GM12878 (cell line): Measurements from ENCODE around the gene NUDT16L1. TPM values are rescaled to one million over a fixed set of nuclear protein-coding genes. Genes with fewer than 3 reads are reported as not detected.

Source experiments
- ATAC-seq: fragments of 200-7000 bp; cut with Tn5 transposase; 3 replicates; pipeline ENCODE4 v1.9.1; 2020; ENCODE audit warnings: mild to moderate bottlenecking, moderate library complexity
- BruUV-seq: library from RNA; stranded (reverse); fragments of 400-500 nt; replicated peaks from 2 replicates; lab custom pipeline; 2021; lab: Mats Ljungman, UMichigan
- CTCF ChIA-PET: fragments of 300-600 bp; sonication (Branson Sonifier 250); formaldehyde crosslinking; extraction: SDS; loops from one replicate; lab custom pipeline; 2021; ENCODE audit warnings: inconsistent platforms; lab: Yijun Ruan, JAX
- POLR2A ChIA-PET: fragments of 350-600 bp; formaldehyde crosslinking; extraction: SDS; loops from one replicate; lab custom pipeline; 2021; ENCODE audit warnings: inconsistent platforms; lab: Charles Lee
- RAD21 ChIA-PET: fragments of 300-600 bp; sonication (Branson Sonifier 250); formaldehyde crosslinking; loops from one replicate; lab custom pipeline; 2023; ENCODE audit warnings: antibody characterized with exemption; ENCODE audit not compliant: unreplicated experiment; lab: Charles Lee
- SMC1A ChIA-PET: fragments of 300-600 bp; sonication (Branson Sonifier 250); formaldehyde crosslinking; loops from one replicate; lab custom pipeline; 2023; ENCODE audit not compliant: unreplicated experiment, uncharacterized antibody; lab: Charles Lee
- DNase-seq: peaks from one replicate; pipeline ENCODE4 v3.0.0-alpha.2; 2011; ENCODE audit warnings: low read depth, low spot score
- FAIRE-seq: peaks from 3 replicates; lab custom pipeline; 2011; peaks lifted over from hg19 to GRCh38; lab: Jason Lieb, UNC
- H2AFZ ChIP-seq: 2 replicates; pipeline ENCODE4 v1.6.0; 2011; ENCODE audit warnings: low read depth, low read length, control low read depth; ENCODE audit not compliant: control insufficient read depth
- H3K27ac ChIP-seq: 2 replicates; pipeline ENCODE4 v1.5.1; 2011; ENCODE audit warnings: control low read depth; ENCODE audit not compliant: control insufficient read depth, insufficient read depth
- H3K27me3 ChIP-seq, 2 experiments: replicated peaks in 1 of 2; 2 replicates each; pipeline versions ENCODE4 v1.6.0 to v1.6.1; 2011; ENCODE audit warnings: low read length in 1 of 2; ENCODE audit not compliant: control insufficient read depth in 2 of 2, insufficient read depth in 2 of 2
- H3K36me3 ChIP-seq, 2 experiments: 2 replicates each; pipeline ENCODE4 v1.5.1; 2011; ENCODE audit warnings: low read length in 1 of 2; ENCODE audit not compliant: control insufficient read depth in 2 of 2, insufficient read depth in 2 of 2
- H3K4me1 ChIP-seq: 2 replicates; pipeline ENCODE4 v1.6.1; 2011; ENCODE audit warnings: mild to moderate bottlenecking, low read length, moderate library complexity, mixed read lengths; ENCODE audit not compliant: control insufficient read depth, insufficient read depth
- H3K4me2 ChIP-seq: 2 replicates; pipeline ENCODE4 v1.6.0; 2011; ENCODE audit warnings: control low read depth; ENCODE audit not compliant: control insufficient read depth, insufficient read depth
- H3K4me3 ChIP-seq: fragments of 200-600 bp; sonication (generic); 2 replicates; pipeline ENCODE4 v1.5.1; 2016
- H3K79me2 ChIP-seq: 2 replicates; pipeline ENCODE4 v1.6.0; 2011; ENCODE audit warnings: low read length; ENCODE audit not compliant: control insufficient read depth, insufficient read depth
- H3K9ac ChIP-seq: 2 replicates; pipeline ENCODE4 v1.8.0; 2011; ENCODE audit warnings: low read length, control low read depth, mixed read lengths; ENCODE audit not compliant: control insufficient read depth, insufficient read depth
- H3K9me3 ChIP-seq: replicated peaks from 3 replicates; pipeline ENCODE4 v1.5.1; 2011; ENCODE audit warnings: mild to moderate bottlenecking, low read length; ENCODE audit not compliant: control insufficient read depth, insufficient read depth
- H4K20me1 ChIP-seq: 2 replicates; pipeline ENCODE4 v1.6.0; 2011; ENCODE audit not compliant: control insufficient read depth, insufficient read depth
- BACH1 ChIP-seq: fragments of 450-650 bp; IDR thresholded peaks from 2 replicates; pipeline ENCODE4 v1.6.1; 2017; ENCODE audit warnings: mild to moderate bottlenecking, borderline replicate concordance
- BCL11A ChIP-seq: IDR thresholded peaks from 2 replicates; pipeline ENCODE4 v1.6.1; 2011; ENCODE audit warnings: low read depth, low read length
- BRCA1 ChIP-seq: IDR thresholded peaks from 2 replicates; pipeline ENCODE4 v1.6.1; 2011; ENCODE audit warnings: low read depth, low read length, improper control_type of control experiment
- HCFC1 ChIP-seq: fragments of 150-350 bp; IDR thresholded peaks from 2 replicates; pipeline ENCODE4 v1.6.1; 2014; ENCODE audit warnings: low read length
- MEF2B ChIP-seq: fragments of 450-650 bp; IDR thresholded peaks from 2 replicates; pipeline ENCODE4 v1.6.1; 2018; ENCODE audit warnings: mild to moderate bottlenecking, moderate library complexity; ENCODE audit not compliant: partially characterized antibody, poor library complexity, severe bottlenecking
- MXI1 ChIP-seq: fragments of 150-350 bp; IDR thresholded peaks from 2 replicates; pipeline ENCODE4 v1.6.1; 2011; ENCODE audit warnings: low read depth, mild to moderate bottlenecking, inconsistent platforms, low read length, improper control_type of control experiment
- MYC ChIP-seq: IDR thresholded peaks from 2 replicates; pipeline ENCODE4 v1.6.1; 2011; ENCODE audit warnings: mild to moderate bottlenecking, low read length, moderate library complexity, inconsistent platforms; ENCODE audit not compliant: insufficient read depth, insufficient replicate concordance, insufficient read length, severe bottlenecking
- NFYB ChIP-seq: IDR thresholded peaks from 2 replicates; pipeline ENCODE4 v1.6.1; 2011; ENCODE audit warnings: low read depth, mild to moderate bottlenecking, low read length, improper control_type of control experiment, moderate library complexity; ENCODE audit not compliant: insufficient read depth
- SMC3 ChIP-seq: IDR thresholded peaks from 2 replicates; pipeline ENCODE4 v1.6.1; 2011; ENCODE audit warnings: low read length, improper control_type of control experiment, borderline replicate concordance
- SREBF1 ChIP-seq: IDR thresholded peaks from 2 replicates; pipeline ENCODE4 v1.6.1; 2012; ENCODE audit warnings: mild to moderate bottlenecking, low read length
- YBX1 ChIP-seq: fragments of 450-650 bp; IDR thresholded peaks from 2 replicates; pipeline ENCODE4 v1.6.1; 2016; ENCODE audit warnings: antibody characterized with exemption
- ZNF207 ChIP-seq: fragments of 450-650 bp; IDR thresholded peaks from 2 replicates; pipeline ENCODE4 v1.6.1; 2014; ENCODE audit warnings: antibody characterized with exemption, mild to moderate bottlenecking, borderline replicate concordance
- ZNF217 ChIP-seq: fragments of 450-650 bp; IDR thresholded peaks from 2 replicates; pipeline ENCODE4 v1.6.1; 2017; ENCODE audit warnings: antibody characterized with exemption, mild to moderate bottlenecking
- ZNF24 ChIP-seq: fragments of 450-650 bp; IDR thresholded peaks from 2 replicates; pipeline ENCODE4 v1.6.1; 2017; ENCODE audit warnings: antibody characterized with exemption, mild to moderate bottlenecking
- ZZZ3 ChIP-seq: IDR thresholded peaks from 2 replicates; pipeline ENCODE4 v1.6.1; 2011; ENCODE audit warnings: low read depth; ENCODE audit not compliant: control insufficient read depth, insufficient read length
- WGBS: methylation state at CpG from one replicate; pipeline ENCODE4 v1.1.6; 2016; ENCODE audit warnings: low lambda C conversion rate; ENCODE audit not compliant: insufficient replicate concordance, insufficient coverage; ENCODE audit errors: missing lambda C conversion rate; 5-methylcytosine and 5-hydroxymethylcytosine counted together
- in situ Hi-C: fragments of 300-500 bp; cut with MboI; formaldehyde crosslinking; loops from 9 replicates; pipeline ENCODE4 v1.14.3; 2018; ENCODE audit warnings: mixed read lengths
- intact Hi-C: fragments of 100-400 bp; cut with micrococcal nuclease; formaldehyde crosslinking; loops from one replicate; pipeline ENCODE4 v1.14.2; 2022; ENCODE audit not compliant: unreplicated experiment
- polyA plus RNA-seq, 11 experiments: library from polyadenylated mRNA; depleted of rRNA in 4 of 11; unstranded in 6 of 11; stranded (reverse) in 5 of 11; fragments of >200 nt; fragmentation: Nextera tagmentation in 4 of 11; fragmentation: Illumina TruSeq in 1 of 11; extraction: Ambion mirVana in 4 of 11; extraction: Trizol in 1 of 11; gene quantifications; 1 replicate in 1 of 11; 2 replicates in 10 of 11; pipeline versions ENCODE4 v1.2.1 to v1.2.3, GENCODE V29; 2011 to 2016; ENCODE audit warnings: inconsistent platforms in 2 of 11, missing spikeins in 2 of 11, low read depth in 1 of 11
- total RNA-seq, 4 experiments: library from RNA; depleted of rRNA in 3 of 4; stranded (reverse); fragments of >200 nt in 3 of 4; fragmentation: Illumina TruSeq in 1 of 4; extraction: Trizol in 1 of 4; gene quantifications; 2 replicates each; pipeline versions ENCODE4 v1.2.1 to v1.2.3, GENCODE V29; 2013 to 2021
- TF ChIP-seq, protein P1 (sequence below): IDR thresholded peaks from 2 replicates; pipeline ENCODE4 v1.6.1; 2011; ENCODE audit warnings: mild to moderate bottlenecking, low read depth, low read length, moderate library complexity; ENCODE audit not compliant: insufficient replicate concordance
- TF ChIP-seq, protein P2 (sequence below): IDR thresholded peaks from 2 replicates; pipeline ENCODE4 v1.6.1; 2012; ENCODE audit warnings: low read length, inconsistent platforms
- TF ChIP-seq, protein P3 (sequence below): fragments of 450-650 bp; IDR thresholded peaks from 2 replicates; pipeline ENCODE4 v1.6.1; 2018; ENCODE audit warnings: mild to moderate bottlenecking, low read depth, moderate library complexity; ENCODE audit not compliant: partially characterized antibody
- TF ChIP-seq, protein P4 (sequence below): IDR thresholded peaks from 2 replicates; pipeline ENCODE4 v1.6.1; 2011; ENCODE audit warnings: low read depth, low read length, improper control_type of control experiment, borderline replicate concordance

NUDT16L1 gene
- total and polyA plus RNA-seq, 10 of the 15 experiments (the other 5 are each of a cell fraction or from before 2014, with no cell fraction given) = 1.4 to 77.7 (median 28.9) TPM

DNA sequence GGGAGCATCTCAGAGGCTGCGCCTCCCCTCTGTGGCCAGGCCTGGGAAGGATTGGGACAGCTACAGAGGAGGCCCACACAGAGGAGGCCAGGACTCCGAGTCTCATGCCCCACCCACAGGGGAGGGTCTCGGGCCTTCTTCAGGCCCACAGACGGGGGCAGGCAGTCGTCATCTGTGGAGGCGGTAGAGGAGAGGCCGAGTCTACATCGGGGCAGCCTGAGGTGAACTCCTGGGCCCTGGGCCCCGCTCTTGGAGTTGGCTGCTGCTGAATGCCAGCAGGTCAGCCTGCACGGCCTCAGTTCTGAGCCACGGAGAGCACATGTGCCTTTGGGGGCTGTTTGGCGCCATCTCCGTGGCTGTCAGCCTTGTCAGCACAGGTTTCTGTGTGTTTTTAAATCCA is 8.1 kb upstream of the NUDT16L1 start:
- RAD21 ChIA-PET = no interaction called here
- POLR2A ChIA-PET = no interaction called here
- H3K4me2 ChIP-seq = no peak overlapping the region
- H3K27ac ChIP-seq = no peak overlapping the region
- ATAC-seq = no peak
- in situ Hi-C loops (no loop called here), intact Hi-C loops (no loop called here)
- no TSS peak for BruUV-seq
- SMC1A ChIA-PET = no interaction called here
- H4K20me1 ChIP-seq = no peaks in the 10 kb centered on the region; the same call in 1 of the 2 replicates
- no peaks in the 10 kb centered on the region for H3K4me1 ChIP-seq
- WGBS = 91% methylated on average over 13 of the region's 13 CpGs
- H3K9ac ChIP-seq = no peak overlapping the region
- H3K36me3 ChIP-seq = peaks cover 0 to 29% of the 10 kb centered on the region in 2 experiments; a peak in 3 of 4 replicates
- no peak overlapping the region for H2AFZ ChIP-seq
- H3K27me3 ChIP-seq = no peaks in the 10 kb centered on the region
- FAIRE-seq = no peak
- H3K9me3 ChIP-seq = no peaks in the 10 kb centered on the region
- H3K79me2 ChIP-seq = no peaks in the 10 kb centered on the region
- no peak for DNase-seq
- CTCF ChIA-PET = no interaction called here
- no peak overlapping the region for H3K4me3 ChIP-seq
- TF ChIP-seq ZNF207 = no peak
- TF ChIP-seq, protein P1, sequence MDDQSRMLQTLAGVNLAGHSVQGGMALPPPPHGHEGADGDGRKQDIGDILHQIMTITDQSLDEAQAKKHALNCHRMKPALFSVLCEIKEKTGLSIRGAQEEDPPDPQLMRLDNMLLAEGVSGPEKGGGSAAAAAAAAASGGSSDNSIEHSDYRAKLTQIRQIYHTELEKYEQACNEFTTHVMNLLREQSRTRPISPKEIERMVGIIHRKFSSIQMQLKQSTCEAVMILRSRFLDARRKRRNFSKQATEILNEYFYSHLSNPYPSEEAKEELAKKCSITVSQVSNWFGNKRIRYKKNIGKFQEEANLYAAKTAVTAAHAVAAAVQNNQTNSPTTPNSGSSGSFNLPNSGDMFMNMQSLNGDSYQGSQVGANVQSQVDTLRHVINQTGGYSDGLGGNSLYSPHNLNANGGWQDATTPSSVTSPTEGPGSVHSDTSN = no peak
- TF ChIP-seq HCFC1 = no peak
- TF ChIP-seq NFYB = no peak
- no peak for TF ChIP-seq BACH1
- TF ChIP-seq, protein P2, sequence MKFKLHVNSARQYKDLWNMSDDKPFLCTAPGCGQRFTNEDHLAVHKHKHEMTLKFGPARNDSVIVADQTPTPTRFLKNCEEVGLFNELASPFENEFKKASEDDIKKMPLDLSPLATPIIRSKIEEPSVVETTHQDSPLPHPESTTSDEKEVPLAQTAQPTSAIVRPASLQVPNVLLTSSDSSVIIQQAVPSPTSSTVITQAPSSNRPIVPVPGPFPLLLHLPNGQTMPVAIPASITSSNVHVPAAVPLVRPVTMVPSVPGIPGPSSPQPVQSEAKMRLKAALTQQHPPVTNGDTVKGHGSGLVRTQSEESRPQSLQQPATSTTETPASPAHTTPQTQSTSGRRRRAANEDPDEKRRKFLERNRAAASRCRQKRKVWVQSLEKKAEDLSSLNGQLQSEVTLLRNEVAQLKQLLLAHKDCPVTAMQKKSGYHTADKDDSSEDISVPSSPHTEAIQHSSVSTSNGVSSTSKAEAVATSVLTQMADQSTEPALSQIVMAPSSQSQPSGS = no peak
- no peak for TF ChIP-seq ZNF24
- no peak for TF ChIP-seq YBX1
- TF ChIP-seq MEF2B = no peak
- TF ChIP-seq BCL11A = no peak
- no peak for TF ChIP-seq MYC
- no peak for TF ChIP-seq ZNF217
- TF ChIP-seq ZZZ3 = no peak
- TF ChIP-seq, protein P3, sequence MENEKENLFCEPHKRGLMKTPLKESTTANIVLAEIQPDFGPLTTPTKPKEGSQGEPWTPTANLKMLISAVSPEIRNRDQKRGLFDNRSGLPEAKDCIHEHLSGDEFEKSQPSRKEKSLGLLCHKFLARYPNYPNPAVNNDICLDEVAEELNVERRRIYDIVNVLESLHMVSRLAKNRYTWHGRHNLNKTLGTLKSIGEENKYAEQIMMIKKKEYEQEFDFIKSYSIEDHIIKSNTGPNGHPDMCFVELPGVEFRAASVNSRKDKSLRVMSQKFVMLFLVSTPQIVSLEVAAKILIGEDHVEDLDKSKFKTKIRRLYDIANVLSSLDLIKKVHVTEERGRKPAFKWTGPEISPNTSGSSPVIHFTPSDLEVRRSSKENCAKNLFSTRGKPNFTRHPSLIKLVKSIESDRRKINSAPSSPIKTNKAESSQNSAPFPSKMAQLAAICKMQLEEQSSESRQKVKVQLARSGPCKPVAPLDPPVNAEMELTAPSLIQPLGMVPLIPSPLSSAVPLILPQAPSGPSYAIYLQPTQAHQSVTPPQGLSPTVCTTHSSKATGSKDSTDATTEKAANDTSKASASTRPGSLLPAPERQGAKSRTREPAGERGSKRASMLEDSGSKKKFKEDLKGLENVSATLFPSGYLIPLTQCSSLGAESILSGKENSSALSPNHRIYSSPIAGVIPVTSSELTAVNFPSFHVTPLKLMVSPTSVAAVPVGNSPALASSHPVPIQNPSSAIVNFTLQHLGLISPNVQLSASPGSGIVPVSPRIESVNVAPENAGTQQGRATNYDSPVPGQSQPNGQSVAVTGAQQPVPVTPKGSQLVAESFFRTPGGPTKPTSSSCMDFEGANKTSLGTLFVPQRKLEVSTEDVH = no peak
- TF ChIP-seq SMC3 = no peak
- no peak for TF ChIP-seq MXI1
- TF ChIP-seq, protein P4, sequence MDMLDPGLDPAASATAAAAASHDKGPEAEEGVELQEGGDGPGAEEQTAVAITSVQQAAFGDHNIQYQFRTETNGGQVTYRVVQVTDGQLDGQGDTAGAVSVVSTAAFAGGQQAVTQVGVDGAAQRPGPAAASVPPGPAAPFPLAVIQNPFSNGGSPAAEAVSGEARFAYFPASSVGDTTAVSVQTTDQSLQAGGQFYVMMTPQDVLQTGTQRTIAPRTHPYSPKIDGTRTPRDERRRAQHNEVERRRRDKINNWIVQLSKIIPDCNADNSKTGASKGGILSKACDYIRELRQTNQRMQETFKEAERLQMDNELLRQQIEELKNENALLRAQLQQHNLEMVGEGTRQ = no peak
- TF ChIP-seq SREBF1 = no peak
- TF ChIP-seq BRCA1 = no peak
